IgD-negative memory B cell (primary cell): ENCODE data around the gene MAP3K4. TPM values are rescaled to one million over a fixed set of nuclear protein-coding genes. Genes with fewer than 3 reads are reported as not detected.

ENCODE experiments used
- H3K27ac Mint-ChIP-seq, 3 donors: one replicate each; pipeline ENCODE4 v1.8.0; 2020 to 2022; ENCODE audit warnings: mild to moderate bottlenecking in 3 of 3, mixed read lengths in 3 of 3, moderate library complexity in 1 of 3
- H3K27me3 Mint-ChIP-seq: one replicate; pipeline ENCODE4 v1.8.0; 2021; ENCODE audit warnings: mixed read lengths
- H3K36me3 Mint-ChIP-seq: one replicate; pipeline ENCODE4 v1.8.0; 2020; ENCODE audit warnings: mild to moderate bottlenecking, mixed read lengths
- H3K4me1 Mint-ChIP-seq, 3 donors: one replicate each; pipeline ENCODE4 v1.8.0; 2020 to 2022; ENCODE audit warnings: mixed read lengths in 3 of 3, mild to moderate bottlenecking in 1 of 3
- H3K4me3 Mint-ChIP-seq, 4 donors: one replicate each; pipeline ENCODE4 v1.8.0; 2020 to 2022; ENCODE audit warnings: mild to moderate bottlenecking in 4 of 4, mixed read lengths in 4 of 4, moderate library complexity in 3 of 4
- H3K9me3 Mint-ChIP-seq, 3 donors: one replicate each; pipeline ENCODE4 v1.8.0; 2020 to 2021; ENCODE audit warnings: mixed read lengths in 3 of 3, mild to moderate bottlenecking in 1 of 3
- polyA plus RNA-seq: library from polyadenylated mRNA; unstranded; fragments of 300-500 nt; fragmentation: Illumina TruSeq; gene quantifications from one replicate; pipeline ENCODE4 v1.2.3, GENCODE V29; 2021

The MAP3K4 gene
- polyA plus RNA-seq, 1 donor from 2014 or later, result 10.5 TPM

DNA sequence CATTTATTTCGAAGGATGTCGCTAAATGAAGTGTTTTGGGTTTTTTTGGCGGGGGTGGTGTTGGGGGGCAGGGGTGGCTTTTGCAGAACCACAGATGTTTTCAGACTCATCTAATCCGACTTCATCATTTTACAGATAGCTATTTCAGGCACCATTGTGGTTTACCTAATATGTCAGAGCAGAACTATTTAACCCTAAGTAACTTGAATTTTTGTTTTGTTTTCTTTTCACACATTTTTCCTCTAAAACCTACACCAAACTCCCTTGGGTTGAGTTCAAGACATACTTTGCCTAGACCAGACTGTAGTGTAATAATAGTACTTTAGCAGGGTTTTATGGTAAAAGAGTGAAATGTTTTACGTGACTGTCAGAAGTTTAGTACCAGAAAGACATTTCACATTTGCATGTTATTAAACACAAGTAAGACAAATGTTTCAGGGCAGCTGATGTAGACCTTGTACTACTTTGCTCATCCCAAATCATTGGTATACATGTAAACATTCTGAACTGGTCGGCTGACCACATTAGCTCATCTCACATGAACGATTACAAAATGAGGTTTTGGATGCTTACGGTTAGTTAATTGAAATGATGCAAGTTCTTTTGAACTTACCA, 37.7 kb downstream of the MAP3K4 start:
- no peaks in the 10 kb centered on the region for H3K9me3 Mint-ChIP-seq
- H3K27me3 Mint-ChIP-seq, result no peaks in the 10 kb centered on the region
- H3K27ac Mint-ChIP-seq, result peak overlapping the region in 1 of 3 donors; percentile 6
- peaks cover 13% of the 10 kb centered on the region for H3K36me3 Mint-ChIP-seq
- H3K4me3 Mint-ChIP-seq, result peak overlapping the region in 2 of 4 donors; percentile 2 to 54
- peaks cover 38 to 42% (median 40%) of the 10 kb centered on the region in 3 donors for H3K4me1 Mint-ChIP-seq

DNA sequence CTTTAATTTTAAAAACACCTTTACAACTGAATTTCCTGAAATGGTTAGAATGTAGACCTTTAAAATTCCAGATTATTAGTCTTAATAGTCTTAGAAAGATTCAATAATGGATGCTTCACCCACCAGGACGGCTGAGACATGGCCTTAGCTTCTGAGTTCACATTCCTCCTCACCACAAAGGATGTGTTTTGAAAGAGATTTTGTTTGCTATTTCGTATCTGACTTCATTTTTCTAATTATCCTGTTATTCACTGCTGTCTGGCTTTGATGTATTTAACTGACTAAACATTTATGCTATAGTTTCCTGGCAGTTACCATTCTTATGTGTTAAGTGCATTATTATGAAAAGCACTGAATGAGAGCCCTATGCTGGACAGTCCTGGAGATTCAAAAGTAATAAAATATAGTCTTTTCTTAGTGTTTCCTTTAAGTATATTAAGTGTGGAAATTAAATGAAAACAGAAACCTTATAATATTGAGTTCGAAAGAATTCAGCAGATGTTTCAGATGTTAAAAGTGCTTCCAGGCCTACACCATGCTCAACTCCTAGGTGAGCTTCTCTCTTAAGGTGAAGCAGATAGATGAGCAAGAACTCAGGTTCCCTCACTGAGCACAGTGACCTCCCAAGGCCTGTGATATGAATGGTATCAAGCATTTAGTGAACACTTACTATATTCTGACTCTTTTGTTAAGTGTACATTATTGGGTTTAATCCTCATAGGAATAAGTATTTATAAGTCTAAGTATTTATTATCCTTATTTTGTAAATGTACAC, 40.3 kb downstream of the MAP3K4 start:
- Mint-ChIP-seq H3K27me3 (no peaks in the 10 kb centered on the region), H3K36me3 (peaks cover 4% of the 10 kb centered on the region), H3K9me3 (no peaks in the 10 kb centered on the region), H3K27ac (peak overlapping the region in 1 of 3 donors; percentile 20), H3K4me3 (no peak overlapping the region), H3K4me1 (peaks cover 46 to 49% (median 48%) of the 10 kb centered on the region in 3 donors)

- Mint-ChIP-seq H3K36me3 (peaks cover 7% of the 10 kb centered on the region), H3K9me3 (no peaks in the 10 kb centered on the region), H3K4me1 (peaks cover 34 to 40% (median 40%) of the 10 kb centered on the region in 3 donors), H3K27ac (no peak overlapping the region), H3K27me3 (no peaks in the 10 kb centered on the region), H3K4me3 (no peak overlapping the region)
These were observed 42.1 kb downstream of the MAP3K4 start for GRCh38 chr6:161033667-161034066.

DNA sequence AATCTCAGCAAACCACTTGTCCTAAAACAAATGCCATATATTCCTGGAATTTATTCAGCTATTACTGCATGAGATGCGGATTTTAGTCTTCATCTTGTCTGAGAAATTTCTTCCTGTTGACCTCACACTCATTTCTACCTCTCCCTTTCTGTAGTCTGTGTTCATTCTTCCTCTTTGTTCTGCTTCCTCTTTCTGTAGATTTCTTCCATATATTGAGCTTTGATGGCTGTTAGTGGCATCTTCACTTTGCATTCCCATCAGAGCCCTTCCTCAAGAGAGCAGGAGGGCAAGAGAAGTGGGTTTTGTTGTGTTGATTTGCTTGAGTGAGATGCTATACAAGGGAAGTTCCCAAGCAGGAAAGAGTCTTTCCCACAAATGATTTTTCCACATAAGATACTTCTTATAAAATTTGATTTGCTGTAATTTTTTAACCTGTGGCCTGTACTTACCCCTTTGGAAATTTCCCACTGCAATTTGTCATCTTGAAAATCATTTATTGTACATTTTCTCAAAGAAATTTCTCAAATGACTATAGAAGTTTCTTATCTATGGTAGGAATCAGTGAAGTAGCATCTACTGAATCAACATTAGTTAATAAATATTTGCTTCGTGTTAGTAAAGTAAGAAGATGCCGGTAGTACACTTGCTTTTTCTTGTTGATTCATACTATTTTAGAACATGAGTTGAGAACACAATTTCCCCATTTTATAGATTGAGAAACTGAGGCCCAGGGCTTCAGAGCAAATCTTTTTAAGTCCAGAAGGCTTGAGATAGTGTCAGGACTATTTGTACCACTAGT, 43.8 kb downstream of the MAP3K4 start:
- Mint-ChIP-seq H3K4me1 (peaks cover 18 to 23% (median 23%) of the 10 kb centered on the region in 3 donors), H3K9me3 (no peaks in the 10 kb centered on the region), H3K27me3 (no peaks in the 10 kb centered on the region), H3K36me3 (peaks cover 8% of the 10 kb centered on the region), H3K27ac (peak overlapping the region in 1 of 3 donors; percentile 6), H3K4me3 (peak overlapping the region in 2 of 4 donors; percentile 14 to 38)

DNA sequence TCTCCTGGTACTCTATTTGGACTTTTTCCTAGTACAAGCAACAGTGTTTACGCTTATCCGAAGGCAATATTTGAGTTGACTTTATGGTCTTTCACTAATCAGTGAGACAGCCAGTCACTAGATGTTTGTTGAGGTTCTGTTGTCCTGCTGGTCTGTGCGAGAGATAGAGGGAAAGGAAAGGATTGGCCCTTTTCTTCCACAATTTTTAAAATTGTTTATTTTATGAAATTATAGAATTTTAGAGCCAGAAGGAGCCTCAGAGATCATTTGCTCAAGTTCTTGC, 44.4 kb downstream of the MAP3K4 start:
- Mint-ChIP-seq H3K36me3 (peaks cover 11% of the 10 kb centered on the region), H3K4me1 (peaks cover 18 to 23% (median 21%) of the 10 kb centered on the region in 3 donors), H3K27ac (no peak overlapping the region), H3K9me3 (no peaks in the 10 kb centered on the region), H3K27me3 (no peaks in the 10 kb centered on the region), H3K4me3 (no peak overlapping the region)

- Mint-ChIP-seq H3K4me3 (no peak overlapping the region), H3K27ac (no peak overlapping the region), H3K9me3 (no peaks in the 10 kb centered on the region), H3K27me3 (no peaks in the 10 kb centered on the region), H3K4me1 (peaks cover 12 to 16% (median 13%) of the 10 kb centered on the region in 3 donors), H3K36me3 (peaks cover 11% of the 10 kb centered on the region)
These were observed 46.3 kb downstream of the MAP3K4 start for GRCh38 chr6:161037873-161038228.

DNA sequence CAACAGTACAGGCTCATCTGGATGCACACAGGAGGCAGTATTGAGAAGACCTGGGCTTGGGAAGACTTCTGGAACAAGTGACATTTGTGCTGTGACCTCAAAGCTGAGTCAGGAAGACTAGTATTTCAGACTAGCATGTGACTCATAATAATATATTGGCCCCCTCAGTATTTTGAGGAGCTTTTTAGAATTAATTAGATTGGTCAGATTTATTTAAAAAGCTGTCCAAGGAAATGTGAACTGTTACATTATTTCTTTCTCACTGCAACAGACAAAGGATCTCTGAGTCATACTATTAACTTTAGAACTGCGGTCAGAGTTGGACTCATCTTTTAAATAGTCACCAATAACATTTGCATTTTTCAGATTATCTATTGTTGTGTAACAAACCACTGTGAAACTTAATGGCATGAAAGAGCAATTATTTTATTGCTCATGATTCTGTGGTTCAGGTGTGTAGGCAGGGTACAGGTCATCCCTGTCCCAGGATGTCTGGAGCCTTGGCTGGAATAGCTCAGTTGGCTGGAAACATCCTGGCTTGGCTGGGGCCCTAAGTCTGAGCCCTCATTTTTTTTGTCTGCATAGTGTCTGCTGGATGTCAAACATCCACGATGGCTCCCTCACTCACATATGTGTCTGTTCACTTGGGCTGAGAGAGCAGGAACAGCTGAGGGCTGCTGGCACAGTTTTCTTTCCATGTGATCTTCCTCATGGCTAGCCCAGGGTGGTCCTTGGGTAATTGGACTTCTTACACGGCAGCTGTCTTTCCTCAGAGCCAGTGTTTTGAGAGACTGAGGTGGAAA, 46.9 kb downstream of the MAP3K4 start:
- Mint-ChIP-seq H3K4me3 (no peak overlapping the region), H3K4me1 (peaks cover 15 to 16% (median 16%) of the 10 kb centered on the region in 3 donors), H3K27ac (no peak overlapping the region), H3K9me3 (no peaks in the 10 kb centered on the region), H3K27me3 (no peaks in the 10 kb centered on the region), H3K36me3 (peaks cover 11% of the 10 kb centered on the region)

DNA sequence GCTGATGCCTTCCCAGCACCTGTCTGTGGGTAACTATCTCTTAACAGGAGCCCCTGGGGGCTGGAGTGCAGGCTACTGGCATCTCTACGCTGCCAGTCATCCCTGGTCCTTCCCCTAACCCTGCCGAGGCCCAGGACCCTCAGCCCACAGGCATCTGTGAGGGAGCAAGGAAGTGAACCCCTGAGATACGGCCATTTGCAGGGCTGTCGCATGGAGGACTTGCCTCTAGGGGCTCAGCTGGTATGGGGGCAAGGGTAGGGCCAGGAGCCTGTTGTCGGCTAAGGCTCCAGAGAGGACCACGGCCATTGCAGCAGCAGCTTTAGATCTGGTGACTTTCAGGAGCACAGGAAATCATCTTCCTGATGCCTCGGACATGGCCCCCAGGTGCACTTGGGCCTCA, 49.7 kb downstream of the MAP3K4 start:
- Mint-ChIP-seq H3K27me3 (no peaks in the 10 kb centered on the region), H3K9me3 (no peaks in the 10 kb centered on the region), H3K27ac (no peak overlapping the region), H3K36me3 (peaks cover 11% of the 10 kb centered on the region), H3K4me3 (no peak overlapping the region), H3K4me1 (peaks cover 0 to 7% (median 3%) of the 10 kb centered on the region in 3 donors)

DNA sequence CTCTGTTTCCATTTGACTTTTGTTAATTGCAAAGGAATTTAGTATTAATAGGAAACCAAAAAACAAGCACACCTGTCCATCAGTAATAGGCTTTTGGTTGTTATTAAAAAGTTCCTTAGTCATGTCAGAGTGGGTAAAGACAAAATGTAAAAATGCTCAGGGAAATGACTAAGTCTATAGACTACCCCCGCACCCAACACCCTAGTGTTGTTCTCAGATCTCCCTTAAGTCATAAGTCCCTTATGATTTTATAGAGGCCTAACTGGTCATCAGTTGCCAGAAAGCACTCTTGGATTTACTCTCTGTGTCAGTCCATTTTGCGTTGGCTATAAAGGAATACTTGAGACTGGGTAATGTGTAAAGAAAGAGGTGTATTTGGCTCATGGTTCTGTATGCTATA, 52.8 kb downstream of the MAP3K4 start:
- Mint-ChIP-seq H3K27ac (no peak overlapping the region), H3K27me3 (no peaks in the 10 kb centered on the region), H3K4me3 (no peak overlapping the region), H3K36me3 (peaks cover 12% of the 10 kb centered on the region), H3K9me3 (no peaks in the 10 kb centered on the region), H3K4me1 (peaks cover 2 to 9% (median 7%) of the 10 kb centered on the region in 3 donors)

- no peaks in the 10 kb centered on the region for H3K9me3 Mint-ChIP-seq
- no peak overlapping the region for H3K27ac Mint-ChIP-seq
- H3K4me1 Mint-ChIP-seq, result peaks cover 6 to 10% (median 9%) of the 10 kb centered on the region in 3 donors
- no peaks in the 10 kb centered on the region for H3K27me3 Mint-ChIP-seq
- no peak overlapping the region for H3K4me3 Mint-ChIP-seq
- peaks cover 21% of the 10 kb centered on the region for H3K36me3 Mint-ChIP-seq
These were observed 57.1 kb downstream of the MAP3K4 start for GRCh38 chr6:161048641-161049040.

DNA sequence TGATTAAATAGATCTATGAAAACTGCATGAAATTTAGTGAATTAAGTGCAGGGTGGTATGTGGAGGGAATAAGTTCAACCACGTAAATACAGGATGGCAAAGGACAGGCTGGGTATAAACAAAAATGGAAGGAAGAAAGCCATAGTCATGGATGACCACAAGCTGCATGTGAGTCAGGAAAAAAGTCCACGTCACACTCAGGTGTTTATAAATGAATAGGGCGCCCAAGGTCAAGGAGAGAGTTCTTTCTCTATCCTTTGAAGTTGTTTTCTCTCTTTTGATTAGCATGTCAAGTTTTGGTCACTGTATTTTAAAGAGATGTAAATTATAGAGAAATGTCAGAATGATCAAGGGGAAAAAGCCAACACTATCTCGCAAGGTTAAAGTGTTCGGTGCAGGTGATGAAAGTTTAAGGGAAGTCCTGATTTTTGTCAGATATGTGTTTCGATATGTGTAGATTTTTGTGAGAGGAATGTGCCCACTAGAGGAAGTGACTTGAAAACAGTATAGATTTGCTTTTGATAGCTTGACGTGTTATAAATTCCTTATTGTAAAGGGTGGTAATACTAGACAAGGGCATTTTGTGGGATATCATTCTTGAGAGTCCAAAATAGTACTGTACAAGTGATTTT, 58.7 kb downstream of the MAP3K4 start:
- H3K4me3 Mint-ChIP-seq, result peak overlapping the region in 1 of 4 donors; percentile 24
- H3K4me1 Mint-ChIP-seq, result peaks cover 6 to 10% (median 10%) of the 10 kb centered on the region in 3 donors
- H3K27ac Mint-ChIP-seq, result peak overlapping the region in 2 of 3 donors; percentile 10 to 27
- H3K36me3 Mint-ChIP-seq, result peaks cover 26% of the 10 kb centered on the region
- H3K27me3 Mint-ChIP-seq, result no peaks in the 10 kb centered on the region
- H3K9me3 Mint-ChIP-seq, result no peaks in the 10 kb centered on the region

DNA sequence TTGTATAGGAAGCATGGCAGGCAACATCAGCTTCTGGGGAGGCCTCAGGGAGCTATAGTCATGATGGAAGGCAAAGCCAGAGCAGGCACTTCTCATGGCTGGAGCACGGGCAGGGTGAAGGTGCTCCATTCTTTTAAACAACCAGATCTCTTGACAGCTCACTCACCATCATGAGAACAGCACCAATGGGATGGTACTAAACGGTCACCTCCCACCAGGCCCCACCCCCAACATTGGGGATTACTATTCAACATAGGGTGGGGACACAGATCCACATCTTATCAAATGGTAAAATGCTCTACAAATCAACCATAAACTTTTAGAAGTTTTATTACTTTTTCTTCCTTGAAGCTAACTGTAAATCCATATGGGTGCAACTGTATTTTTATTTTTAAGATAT, 61.5 kb downstream of the MAP3K4 start:
- Mint-ChIP-seq H3K27me3 (no peaks in the 10 kb centered on the region), H3K36me3 (peaks cover 24% of the 10 kb centered on the region), H3K4me3 (no peak overlapping the region), H3K27ac (no peak overlapping the region), H3K9me3 (no peaks in the 10 kb centered on the region), H3K4me1 (peaks cover 0 to 19% (median 10%) of the 10 kb centered on the region in 3 donors)

DNA sequence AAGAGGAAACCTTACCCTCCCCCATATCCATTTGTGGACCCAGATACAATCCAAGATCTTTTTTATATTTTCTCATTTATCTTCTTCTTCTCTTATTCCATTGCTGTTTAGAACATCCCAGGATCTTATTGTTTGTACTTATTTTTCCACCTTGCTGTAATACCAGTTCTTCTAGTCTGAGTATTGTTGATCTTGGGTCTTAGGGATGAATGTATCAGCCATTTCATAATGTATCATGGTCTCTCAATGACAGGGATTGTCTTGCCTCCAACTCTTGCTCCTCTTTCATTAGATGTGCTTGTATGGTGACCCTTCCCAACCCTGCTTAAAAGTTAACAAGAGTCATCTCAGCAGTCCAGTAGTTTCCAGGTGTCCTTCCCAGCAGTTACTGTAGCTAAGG, 63.3 kb downstream of the MAP3K4 start:
- H3K36me3 Mint-ChIP-seq, result peaks cover 21% of the 10 kb centered on the region
- peaks cover 0 to 22% (median 9%) of the 10 kb centered on the region in 3 donors for H3K4me1 Mint-ChIP-seq
- H3K9me3 Mint-ChIP-seq, result no peaks in the 10 kb centered on the region
- H3K4me3 Mint-ChIP-seq, result no peak overlapping the region
- no peaks in the 10 kb centered on the region for H3K27me3 Mint-ChIP-seq
- H3K27ac Mint-ChIP-seq, result no peak overlapping the region

- Mint-ChIP-seq H3K4me1 (peaks cover 0 to 17% (median 2%) of the 10 kb centered on the region in 3 donors), H3K27ac (no peak overlapping the region), H3K36me3 (peaks cover 18% of the 10 kb centered on the region), H3K4me3 (no peak overlapping the region), H3K9me3 (no peaks in the 10 kb centered on the region), H3K27me3 (no peaks in the 10 kb centered on the region)
These were observed 64.9 kb downstream of the MAP3K4 start for GRCh38 chr6:161056451-161056850.
